Stimulated activated CD8-positive, alpha-beta memory T cell treated with anti-CD3 and anti-CD28 coated beads, Interleukin-15, amount 100 ng/mL, for 4 hours (primary cell): ENCODE measurements around the gene EXOC1.

Source experiments
- DNase-seq, 2 donors: peaks; one replicate each; pipeline ENCODE4 v3.0.0-alpha.2; 2020; ENCODE audit warnings: low read depth in 2 of 2

Gene EXOC1

GRCh38 chr4:55857586-55857985, 4.1 kb downstream of the EXOC1 start:
- no peak for DNase-seq

- DNase-seq = no peak
Measured at GRCh38 chr4:55859711-55860110, 6.3 kb downstream of the EXOC1 start.

- DNase-seq = no peak
Measured at GRCh38 chr4:55864577-55865223, 11.3 kb downstream of the EXOC1 start.

- DNase-seq = no peak
Measured at GRCh38 chr4:55865228-55865806, 11.9 kb downstream of the EXOC1 start.

- no peak for DNase-seq
Measured at GRCh38 chr4:55866290-55866907, 13.0 kb downstream of the EXOC1 start.

GRCh38 chr4:55866973-55867574, 13.6 kb downstream of the EXOC1 start:
- no peak for DNase-seq

- no peak for DNase-seq
Measured at GRCh38 chr4:55868581-55869090, 15.2 kb downstream of the EXOC1 start.

- no peak for DNase-seq
Measured at GRCh38 chr4:55871299-55871800, 17.9 kb downstream of the EXOC1 start.

- DNase-seq = no peak
Measured at GRCh38 chr4:55874831-55875230, 21.4 kb downstream of the EXOC1 start.

- no peak for DNase-seq
Measured at GRCh38 chr4:55876387-55876786, 22.9 kb downstream of the EXOC1 start.

GRCh38 chr4:55879224-55879623, 25.8 kb downstream of the EXOC1 start:
- no peak for DNase-seq

GRCh38 chr4:55880652-55881280, 27.3 kb downstream of the EXOC1 start:
- no peak for DNase-seq

GRCh38 chr4:55884093-55884850, 30.8 kb downstream of the EXOC1 start:
- DNase-seq = no peak

GRCh38 chr4:55884851-55885219, 31.4 kb downstream of the EXOC1 start:
- DNase-seq = no peak

- no peak for DNase-seq
Measured at GRCh38 chr4:55887594-55887993, 34.1 kb downstream of the EXOC1 start.

GRCh38 chr4:55892156-55892555, 38.7 kb downstream of the EXOC1 start:
- no peak for DNase-seq

GRCh38 chr4:55896622-55897021, 43.2 kb downstream of the EXOC1 start:
- no peak for DNase-seq

GRCh38 chr4:55902677-55903076, 49.2 kb downstream of the EXOC1 start:
- no peak for DNase-seq

GRCh38 chr4:55903577-55903976, 50.1 kb downstream of the EXOC1 start:
- DNase-seq = no peak

GRCh38 chr4:55904576-55904975, 51.1 kb downstream of the EXOC1 start:
- no peak for DNase-seq

- DNase-seq = no peak
Measured at GRCh38 chr4:55906323-55906722, 52.9 kb downstream of the EXOC1 start.
